Keratinocyte (primary cell): ENCODE measurements around the gene PEAK3.

Experiments used
- CTCF ChIP-seq, 3 experiments: IDR thresholded peaks in 1 of 3; conservative IDR thresholded peaks in 1 of 3; optimal IDR thresholded peaks in 1 of 3; 2 replicates in 2 of 3; 3 replicates in 1 of 3; pipeline versions ENCODE3 to v1.5.1; 2011; ENCODE audit warnings: low read length in 3 of 3, mild to moderate bottlenecking in 3 of 3, moderate library complexity in 2 of 3, control low read depth in 1 of 3, inconsistent platforms in 1 of 3; ENCODE audit not compliant: insufficient read depth in 2 of 3; ENCODE audit errors: extremely low read depth in 1 of 3
- EZH2 ChIP-seq: IDR thresholded peaks from one replicate; pipeline ENCODE4 v1.6.1; 2012; ENCODE audit warnings: inconsistent platforms, mild to moderate bottlenecking, low read length, moderate library complexity

- TF ChIP-seq CTCF (optimal IDR thresholded peaks at IDR 0.05 in 1 of 3, IDR thresholded peaks at IDR 0.05 in 1 of 3, conservative IDR thresholded peaks at IDR 0.05 in 1 of 3; ENCODE audit: extremely low read depth in 1 of 3, insufficient read depth in 2 of 3, low read length in 3 of 3) (no peak), EZH2 (peak; percentile 70)
Observed at GRCh38 chr19:2289714-2290435, 7.9 kb upstream of the PEAK3 start.
